ENCODE results near the gene ST3GAL3.

The ST3GAL3 gene

DNA sequence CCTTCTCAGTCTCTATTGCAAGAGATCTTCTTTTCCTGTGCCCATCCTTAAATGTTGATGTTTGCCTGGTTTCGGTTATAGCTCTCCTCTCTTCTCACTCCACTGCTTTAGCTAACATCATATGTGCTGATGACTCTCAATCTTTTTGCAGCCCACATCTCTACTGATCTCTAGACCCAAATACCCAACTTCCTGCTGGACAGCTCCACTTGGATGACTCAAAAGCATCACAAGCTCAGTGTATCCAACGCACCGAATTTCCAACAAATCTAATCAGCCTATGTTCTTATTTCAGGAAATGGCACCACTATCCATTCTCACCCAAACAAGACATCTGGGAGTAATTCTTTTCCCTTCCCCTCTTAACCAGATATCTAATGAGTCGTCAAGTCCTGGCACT, 147.1 kb downstream of the ST3GAL3 start:
- TF ChIP-seq YY2 (tag by site-specific recombination; IDR thresholded peaks at IDR 0.05) (no peak), ZNF660 (tag by site-specific recombination; IDR thresholded peaks at IDR 0.05) (no peak)
- TF ChIP-seq, protein P1, sequence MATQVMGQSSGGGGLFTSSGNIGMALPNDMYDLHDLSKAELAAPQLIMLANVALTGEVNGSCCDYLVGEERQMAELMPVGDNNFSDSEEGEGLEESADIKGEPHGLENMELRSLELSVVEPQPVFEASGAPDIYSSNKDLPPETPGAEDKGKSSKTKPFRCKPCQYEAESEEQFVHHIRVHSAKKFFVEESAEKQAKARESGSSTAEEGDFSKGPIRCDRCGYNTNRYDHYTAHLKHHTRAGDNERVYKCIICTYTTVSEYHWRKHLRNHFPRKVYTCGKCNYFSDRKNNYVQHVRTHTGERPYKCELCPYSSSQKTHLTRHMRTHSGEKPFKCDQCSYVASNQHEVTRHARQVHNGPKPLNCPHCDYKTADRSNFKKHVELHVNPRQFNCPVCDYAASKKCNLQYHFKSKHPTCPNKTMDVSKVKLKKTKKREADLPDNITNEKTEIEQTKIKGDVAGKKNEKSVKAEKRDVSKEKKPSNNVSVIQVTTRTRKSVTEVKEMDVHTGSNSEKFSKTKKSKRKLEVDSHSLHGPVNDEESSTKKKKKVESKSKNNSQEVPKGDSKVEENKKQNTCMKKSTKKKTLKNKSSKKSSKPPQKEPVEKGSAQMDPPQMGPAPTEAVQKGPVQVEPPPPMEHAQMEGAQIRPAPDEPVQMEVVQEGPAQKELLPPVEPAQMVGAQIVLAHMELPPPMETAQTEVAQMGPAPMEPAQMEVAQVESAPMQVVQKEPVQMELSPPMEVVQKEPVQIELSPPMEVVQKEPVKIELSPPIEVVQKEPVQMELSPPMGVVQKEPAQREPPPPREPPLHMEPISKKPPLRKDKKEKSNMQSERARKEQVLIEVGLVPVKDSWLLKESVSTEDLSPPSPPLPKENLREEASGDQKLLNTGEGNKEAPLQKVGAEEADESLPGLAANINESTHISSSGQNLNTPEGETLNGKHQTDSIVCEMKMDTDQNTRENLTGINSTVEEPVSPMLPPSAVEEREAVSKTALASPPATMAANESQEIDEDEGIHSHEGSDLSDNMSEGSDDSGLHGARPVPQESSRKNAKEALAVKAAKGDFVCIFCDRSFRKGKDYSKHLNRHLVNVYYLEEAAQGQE (tag by site-specific recombination; IDR thresholded peaks at IDR 0.05), result peak; percentile 91
- Histone ChIP-seq H3K27ac (ENCODE audit: extremely low read depth, low read depth, low read length) (no peak overlapping the region), H3K4me1 (ENCODE audit: control insufficient read depth, insufficient read depth, low read length) (peaks cover 17% of the 10 kb centered on the region), H3K9me3 (ENCODE audit: control insufficient read depth, insufficient read depth, low read depth, low read length) (no peaks in the 10 kb centered on the region), H3K4me3 (ENCODE audit: low read depth, low read length) (no peak overlapping the region), H3K36me3 (ENCODE audit: control insufficient read depth in 2 of 2, insufficient read depth in 1 of 2, low read length in 2 of 2) (no peaks in the 10 kb centered on the region)
- ChIA-PET POLR2A (no interaction called here), CTCF (no interaction called here)

DNA sequence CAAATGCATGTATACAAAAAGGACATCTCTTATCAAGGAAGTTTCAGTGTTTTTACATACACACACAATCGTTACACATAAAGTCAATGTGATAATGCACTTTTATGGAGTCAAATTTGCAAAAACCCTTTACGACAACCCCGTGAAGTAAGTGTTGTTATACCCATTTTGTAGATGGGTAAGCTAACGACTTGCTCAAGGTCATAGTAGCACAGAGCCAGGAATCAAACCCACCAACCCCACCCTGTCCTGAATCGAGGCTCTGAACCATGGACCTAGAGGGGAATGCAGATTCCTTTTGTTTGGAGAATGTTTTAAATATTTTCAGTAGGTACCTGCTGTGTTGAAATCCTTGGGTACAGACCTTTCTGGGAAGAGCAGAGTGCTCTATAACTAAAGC, 148.9 kb downstream of the ST3GAL3 start:
- CTCF ChIA-PET, result interaction anchor here (3.0 kb wide), 1 partner anchor 79 kb away, joined by 18 read pairs; no protein-coding TSS in a partner anchor
- H3K4me1 ChIP-seq (ENCODE audit: control insufficient read depth, insufficient read depth, low read length), result peaks cover 17% of the 10 kb centered on the region
- H3K27ac ChIP-seq (ENCODE audit: extremely low read depth, low read depth, low read length), result no peak overlapping the region
- no peaks in the 10 kb centered on the region for H3K36me3 ChIP-seq (ENCODE audit: control insufficient read depth in 2 of 2, insufficient read depth in 1 of 2, low read length in 2 of 2)
- TF ChIP-seq ZNF600 (tag by site-specific recombination; IDR thresholded peaks at IDR 0.05) (no peak), ZEB2 (tag by site-specific recombination; IDR thresholded peaks at IDR 0.05) (no peak), ZNF555 (tag by site-specific recombination; conservative IDR thresholded peaks at IDR 0.05) (no peak)
- TF ChIP-seq, protein P2, sequence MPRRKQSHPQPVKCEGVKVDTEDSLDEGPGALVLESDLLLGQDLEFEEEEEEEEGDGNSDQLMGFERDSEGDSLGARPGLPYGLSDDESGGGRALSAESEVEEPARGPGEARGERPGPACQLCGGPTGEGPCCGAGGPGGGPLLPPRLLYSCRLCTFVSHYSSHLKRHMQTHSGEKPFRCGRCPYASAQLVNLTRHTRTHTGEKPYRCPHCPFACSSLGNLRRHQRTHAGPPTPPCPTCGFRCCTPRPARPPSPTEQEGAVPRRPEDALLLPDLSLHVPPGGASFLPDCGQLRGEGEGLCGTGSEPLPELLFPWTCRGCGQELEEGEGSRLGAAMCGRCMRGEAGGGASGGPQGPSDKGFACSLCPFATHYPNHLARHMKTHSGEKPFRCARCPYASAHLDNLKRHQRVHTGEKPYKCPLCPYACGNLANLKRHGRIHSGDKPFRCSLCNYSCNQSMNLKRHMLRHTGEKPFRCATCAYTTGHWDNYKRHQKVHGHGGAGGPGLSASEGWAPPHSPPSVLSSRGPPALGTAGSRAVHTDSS (tag by site-specific recombination; IDR thresholded peaks at IDR 0.05), result no peak
- no peaks in the 10 kb centered on the region for H3K9me3 ChIP-seq (ENCODE audit: control insufficient read depth, insufficient read depth, low read depth, low read length)
- POLR2A ChIA-PET, result no interaction called here
- H3K4me3 ChIP-seq (ENCODE audit: low read depth, low read length), result no peak overlapping the region

DNA sequence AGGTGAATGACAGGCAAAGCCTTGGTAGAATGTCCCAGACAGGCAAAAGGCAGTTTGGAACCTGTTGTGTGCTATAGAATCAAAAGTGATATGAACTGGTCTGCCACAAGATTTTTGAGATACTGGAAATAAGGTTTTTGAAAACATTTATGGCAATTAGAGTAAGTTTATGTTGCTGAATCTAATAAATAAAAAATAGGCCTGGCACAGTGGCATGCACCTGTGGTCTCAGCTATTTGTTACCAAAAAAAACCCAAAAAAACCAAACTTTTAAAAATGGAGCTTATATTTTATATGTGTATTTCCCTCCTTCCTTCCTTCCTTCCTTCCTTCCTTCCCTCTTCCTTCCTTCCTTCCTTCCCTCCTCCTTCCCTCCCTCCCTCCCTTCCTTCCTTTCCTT, 149.8 kb downstream of the ST3GAL3 start:
- H3K36me3 ChIP-seq (ENCODE audit: control insufficient read depth in 2 of 2, insufficient read depth in 1 of 2, low read length in 2 of 2), result no peaks in the 10 kb centered on the region
- no peaks in the 10 kb centered on the region for H3K9me3 ChIP-seq (ENCODE audit: control insufficient read depth, insufficient read depth, low read depth, low read length)
- ChIA-PET CTCF (interaction anchor here (0.6 to 3.0 kb wide), 4 partner anchors 18 to 98 kb away, joined by 3 to 18 read pairs (median 3); no protein-coding TSS in a partner anchor), POLR2A (interaction anchor here (1.7 kb wide), 1 partner anchor 94 kb away, joined by 4 read pairs; no protein-coding TSS in a partner anchor)
- no peak overlapping the region for H3K4me3 ChIP-seq (ENCODE audit: low read depth, low read length)
- H3K27ac ChIP-seq (ENCODE audit: extremely low read depth, low read depth, low read length), result no peak overlapping the region
- TF ChIP-seq ZNF791 (tag by site-specific recombination; IDR thresholded peaks at IDR 0.05) (no peak), TRIM28 (IDR thresholded peaks at IDR 0.05; ENCODE audit: borderline replicate concordance, low read length) (no peak), ZNF335 (tag by site-specific recombination; conservative IDR thresholded peaks at IDR 0.05) (no peak)
- TF ChIP-seq, protein P3, sequence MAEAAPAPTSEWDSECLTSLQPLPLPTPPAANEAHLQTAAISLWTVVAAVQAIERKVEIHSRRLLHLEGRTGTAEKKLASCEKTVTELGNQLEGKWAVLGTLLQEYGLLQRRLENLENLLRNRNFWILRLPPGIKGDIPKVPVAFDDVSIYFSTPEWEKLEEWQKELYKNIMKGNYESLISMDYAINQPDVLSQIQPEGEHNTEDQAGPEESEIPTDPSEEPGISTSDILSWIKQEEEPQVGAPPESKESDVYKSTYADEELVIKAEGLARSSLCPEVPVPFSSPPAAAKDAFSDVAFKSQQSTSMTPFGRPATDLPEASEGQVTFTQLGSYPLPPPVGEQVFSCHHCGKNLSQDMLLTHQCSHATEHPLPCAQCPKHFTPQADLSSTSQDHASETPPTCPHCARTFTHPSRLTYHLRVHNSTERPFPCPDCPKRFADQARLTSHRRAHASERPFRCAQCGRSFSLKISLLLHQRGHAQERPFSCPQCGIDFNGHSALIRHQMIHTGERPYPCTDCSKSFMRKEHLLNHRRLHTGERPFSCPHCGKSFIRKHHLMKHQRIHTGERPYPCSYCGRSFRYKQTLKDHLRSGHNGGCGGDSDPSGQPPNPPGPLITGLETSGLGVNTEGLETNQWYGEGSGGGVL (tag by site-specific recombination; IDR thresholded peaks at IDR 0.05), result no peak
- TF ChIP-seq, protein P4, sequence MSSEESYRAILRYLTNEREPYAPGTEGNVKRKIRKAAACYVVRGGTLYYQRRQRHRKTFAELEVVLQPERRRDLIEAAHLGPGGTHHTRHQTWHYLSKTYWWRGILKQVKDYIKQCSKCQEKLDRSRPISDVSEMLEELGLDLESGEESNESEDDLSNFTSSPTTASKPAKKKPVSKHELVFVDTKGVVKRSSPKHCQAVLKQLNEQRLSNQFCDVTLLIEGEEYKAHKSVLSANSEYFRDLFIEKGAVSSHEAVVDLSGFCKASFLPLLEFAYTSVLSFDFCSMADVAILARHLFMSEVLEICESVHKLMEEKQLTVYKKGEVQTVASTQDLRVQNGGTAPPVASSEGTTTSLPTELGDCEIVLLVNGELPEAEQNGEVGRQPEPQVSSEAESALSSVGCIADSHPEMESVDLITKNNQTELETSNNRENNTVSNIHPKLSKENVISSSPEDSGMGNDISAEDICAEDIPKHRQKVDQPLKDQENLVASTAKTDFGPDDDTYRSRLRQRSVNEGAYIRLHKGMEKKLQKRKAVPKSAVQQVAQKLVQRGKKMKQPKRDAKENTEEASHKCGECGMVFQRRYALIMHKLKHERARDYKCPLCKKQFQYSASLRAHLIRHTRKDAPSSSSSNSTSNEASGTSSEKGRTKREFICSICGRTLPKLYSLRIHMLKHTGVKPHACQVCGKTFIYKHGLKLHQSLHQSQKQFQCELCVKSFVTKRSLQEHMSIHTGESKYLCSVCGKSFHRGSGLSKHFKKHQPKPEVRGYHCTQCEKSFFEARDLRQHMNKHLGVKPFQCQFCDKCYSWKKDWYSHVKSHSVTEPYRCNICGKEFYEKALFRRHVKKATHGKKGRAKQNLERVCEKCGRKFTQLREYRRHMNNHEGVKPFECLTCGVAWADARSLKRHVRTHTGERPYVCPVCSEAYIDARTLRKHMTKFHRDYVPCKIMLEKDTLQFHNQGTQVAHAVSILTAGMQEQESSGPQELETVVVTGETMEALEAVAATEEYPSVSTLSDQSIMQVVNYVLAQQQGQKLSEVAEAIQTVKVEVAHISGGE (tag by site-specific recombination; conservative IDR thresholded peaks at IDR 0.05; ENCODE audit: low read depth), result no peak
- H3K4me1 ChIP-seq (ENCODE audit: control insufficient read depth, insufficient read depth, low read length), result peaks cover 17% of the 10 kb centered on the region
